ENCODE measurements around the gene LRIT2. TPM values are rescaled to one million over a fixed set of nuclear protein-coding genes. Genes with fewer than 3 reads are reported as not detected.
"Not testable (repeated sequence)": the region's sequence is repeated elsewhere in the genome, so short reads cannot be mapped to it uniquely, and the experiment has no call there.

The LRIT2 gene
- total RNA-seq, 1 donor from 2014 or later: not detected

DNA sequence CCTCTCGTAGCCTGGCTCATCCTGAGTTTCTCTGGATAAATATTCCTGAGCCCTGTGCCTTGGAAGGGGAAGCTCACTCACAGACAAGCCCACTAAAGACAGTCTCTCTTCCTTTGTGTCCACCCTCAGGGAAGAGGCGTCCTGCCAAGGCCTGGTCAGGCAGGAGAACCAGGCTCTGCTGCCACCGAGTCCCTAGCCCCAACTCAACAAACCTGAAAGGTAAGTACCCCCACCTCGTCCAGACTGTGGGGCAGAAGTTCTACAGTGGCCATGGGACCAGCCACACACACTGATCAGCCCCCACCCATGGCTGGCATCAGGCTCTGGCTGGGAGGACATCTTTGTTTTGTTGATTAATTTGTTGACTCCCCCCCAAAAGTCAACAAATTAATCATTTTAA lies 49.0 kb downstream of the LRIT2 start:
- Mint-ChIP-seq H3K4me3 (no peak overlapping the region), H3K36me3 (ENCODE audit: low read depth) (no peaks in the 10 kb centered on the region), H3K27me3 (ENCODE audit: low read depth) (no peaks in the 10 kb centered on the region), H3K9me3 (no peaks in the 10 kb centered on the region), H3K27ac (ENCODE audit: unreplicated experiment) (no peak overlapping the region), H3K4me1 (peaks cover 7% of the 10 kb centered on the region)
- DNase-seq (ENCODE audit: low read depth, low spot score): no peak
- TF ChIP-seq, protein P1, sequence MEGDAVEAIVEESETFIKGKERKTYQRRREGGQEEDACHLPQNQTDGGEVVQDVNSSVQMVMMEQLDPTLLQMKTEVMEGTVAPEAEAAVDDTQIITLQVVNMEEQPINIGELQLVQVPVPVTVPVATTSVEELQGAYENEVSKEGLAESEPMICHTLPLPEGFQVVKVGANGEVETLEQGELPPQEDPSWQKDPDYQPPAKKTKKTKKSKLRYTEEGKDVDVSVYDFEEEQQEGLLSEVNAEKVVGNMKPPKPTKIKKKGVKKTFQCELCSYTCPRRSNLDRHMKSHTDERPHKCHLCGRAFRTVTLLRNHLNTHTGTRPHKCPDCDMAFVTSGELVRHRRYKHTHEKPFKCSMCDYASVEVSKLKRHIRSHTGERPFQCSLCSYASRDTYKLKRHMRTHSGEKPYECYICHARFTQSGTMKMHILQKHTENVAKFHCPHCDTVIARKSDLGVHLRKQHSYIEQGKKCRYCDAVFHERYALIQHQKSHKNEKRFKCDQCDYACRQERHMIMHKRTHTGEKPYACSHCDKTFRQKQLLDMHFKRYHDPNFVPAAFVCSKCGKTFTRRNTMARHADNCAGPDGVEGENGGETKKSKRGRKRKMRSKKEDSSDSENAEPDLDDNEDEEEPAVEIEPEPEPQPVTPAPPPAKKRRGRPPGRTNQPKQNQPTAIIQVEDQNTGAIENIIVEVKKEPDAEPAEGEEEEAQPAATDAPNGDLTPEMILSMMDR (conservative IDR thresholded peaks at IDR 0.05): no peak

DNA sequence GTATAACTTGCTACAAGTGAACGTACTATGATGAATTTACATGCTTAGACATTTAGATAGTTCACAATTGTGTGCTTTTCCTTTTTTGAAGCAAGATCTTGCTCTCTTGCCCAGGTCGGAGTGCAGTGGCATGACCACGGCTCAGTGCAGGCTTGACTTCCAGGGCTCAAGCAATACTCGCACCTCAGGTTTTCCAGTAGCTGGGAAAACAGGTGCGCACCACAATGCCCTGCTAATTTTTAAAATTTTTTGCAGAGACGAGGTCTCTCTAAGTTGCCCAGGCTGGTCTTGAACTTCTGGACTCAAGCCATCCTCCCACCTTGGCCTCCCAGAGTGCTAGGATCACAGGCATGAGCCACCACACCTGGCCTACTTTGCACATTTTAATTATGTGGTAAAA lies 49.9 kb downstream of the LRIT2 start:
- no peaks in the 10 kb centered on the region for H3K27me3 Mint-ChIP-seq (ENCODE audit: low read depth)
- TF ChIP-seq, protein P1 (conservative IDR thresholded peaks at IDR 0.05): no peak
- H3K27ac Mint-ChIP-seq (ENCODE audit: unreplicated experiment): no peak overlapping the region
- no peaks in the 10 kb centered on the region for H3K9me3 Mint-ChIP-seq
- H3K4me3 Mint-ChIP-seq: no peak overlapping the region
- no peaks in the 10 kb centered on the region for H3K36me3 Mint-ChIP-seq (ENCODE audit: low read depth)
- peaks cover 10% of the 10 kb centered on the region for H3K4me1 Mint-ChIP-seq
- DNase-seq (ENCODE audit: low read depth, low spot score): no peak

DNA sequence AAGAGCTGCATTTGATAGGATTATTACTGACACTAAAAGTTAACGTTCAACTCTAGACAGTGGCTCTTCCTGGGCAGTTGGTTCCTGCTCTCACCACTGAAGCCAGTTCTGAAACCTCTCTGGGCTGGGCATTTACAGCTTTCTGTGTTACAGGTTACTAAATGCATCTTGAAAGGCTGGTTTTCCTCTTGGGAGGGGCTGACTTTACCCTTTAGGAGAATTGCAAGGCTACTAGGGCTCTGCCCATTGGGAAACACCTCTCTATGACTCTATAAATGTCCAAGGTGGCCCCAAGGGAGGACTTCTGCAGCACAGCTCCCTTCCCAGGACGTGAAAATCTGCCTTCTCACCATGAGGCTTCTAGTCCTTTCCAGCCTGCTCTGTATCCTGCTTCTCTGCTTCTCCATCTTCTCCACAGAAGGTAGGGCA lies 51.8 kb downstream of the LRIT2 start, which contains the start of gene GPR15LG:
Gene GPR15LG, plus strand, starts transcription at position 301 of the 429 bp plus-strand sequence. Its CDS starts 51 bp downstream, at position 352.
- peaks cover 10% of the 10 kb centered on the region for H3K4me1 Mint-ChIP-seq
- H3K27me3 Mint-ChIP-seq (ENCODE audit: low read depth): no peaks in the 10 kb centered on the region
- H3K4me3 Mint-ChIP-seq: no peak within 1 kb of the TSS
- no peaks in the 10 kb centered on the region for H3K9me3 Mint-ChIP-seq
- H3K36me3 Mint-ChIP-seq (ENCODE audit: low read depth): no peaks in the 10 kb centered on the region
- H3K27ac Mint-ChIP-seq (ENCODE audit: unreplicated experiment): no peak within 1 kb of the TSS
- TF ChIP-seq, protein P1 (conservative IDR thresholded peaks at IDR 0.05): no peak
- no peak for DNase-seq (ENCODE audit: low read depth, low spot score)

DNA sequence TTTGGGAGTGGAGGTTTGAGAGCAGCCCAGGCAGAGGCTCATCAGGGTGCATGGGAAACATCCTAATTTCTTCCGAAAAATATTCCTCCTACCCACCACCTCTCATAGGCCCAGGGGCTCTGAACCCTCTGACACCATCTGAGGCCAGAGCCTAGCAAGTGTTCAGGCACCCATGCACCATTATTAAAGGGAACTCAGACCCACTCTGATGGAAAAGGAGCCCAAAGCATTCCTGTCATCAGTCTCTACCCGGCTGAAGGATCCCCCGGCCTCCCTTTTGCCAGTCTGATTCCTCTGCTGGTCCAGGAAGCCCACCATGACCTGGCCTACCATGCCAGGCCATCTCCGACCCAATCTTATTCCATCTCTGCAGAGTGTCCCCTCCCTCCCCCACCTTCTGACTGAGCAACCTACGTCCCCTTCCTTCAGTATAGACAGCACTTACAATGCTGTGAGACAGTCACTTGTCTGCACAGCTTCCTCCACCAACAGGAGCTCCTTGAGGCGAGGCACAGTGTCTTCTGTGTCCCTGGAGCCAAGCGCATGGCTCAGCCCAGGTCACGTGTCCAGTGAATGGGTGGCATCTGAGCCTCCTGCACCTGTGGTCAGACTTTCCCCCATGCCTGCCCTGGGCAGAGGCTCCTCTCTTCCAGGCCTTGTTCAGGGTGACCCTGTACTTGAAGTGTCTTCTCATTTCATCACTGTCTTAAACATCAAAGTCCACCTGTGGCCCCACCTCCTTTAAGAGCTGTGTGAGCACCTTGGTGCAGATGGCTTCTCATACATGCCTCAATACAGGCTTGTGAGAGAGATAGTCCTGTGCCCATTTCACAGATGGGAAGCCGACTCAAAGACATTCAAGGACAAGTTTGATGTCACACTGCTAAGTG lies 52.6 kb downstream of the LRIT2 start:
- no peak for DNase-seq (ENCODE audit: low read depth, low spot score)

DNA sequence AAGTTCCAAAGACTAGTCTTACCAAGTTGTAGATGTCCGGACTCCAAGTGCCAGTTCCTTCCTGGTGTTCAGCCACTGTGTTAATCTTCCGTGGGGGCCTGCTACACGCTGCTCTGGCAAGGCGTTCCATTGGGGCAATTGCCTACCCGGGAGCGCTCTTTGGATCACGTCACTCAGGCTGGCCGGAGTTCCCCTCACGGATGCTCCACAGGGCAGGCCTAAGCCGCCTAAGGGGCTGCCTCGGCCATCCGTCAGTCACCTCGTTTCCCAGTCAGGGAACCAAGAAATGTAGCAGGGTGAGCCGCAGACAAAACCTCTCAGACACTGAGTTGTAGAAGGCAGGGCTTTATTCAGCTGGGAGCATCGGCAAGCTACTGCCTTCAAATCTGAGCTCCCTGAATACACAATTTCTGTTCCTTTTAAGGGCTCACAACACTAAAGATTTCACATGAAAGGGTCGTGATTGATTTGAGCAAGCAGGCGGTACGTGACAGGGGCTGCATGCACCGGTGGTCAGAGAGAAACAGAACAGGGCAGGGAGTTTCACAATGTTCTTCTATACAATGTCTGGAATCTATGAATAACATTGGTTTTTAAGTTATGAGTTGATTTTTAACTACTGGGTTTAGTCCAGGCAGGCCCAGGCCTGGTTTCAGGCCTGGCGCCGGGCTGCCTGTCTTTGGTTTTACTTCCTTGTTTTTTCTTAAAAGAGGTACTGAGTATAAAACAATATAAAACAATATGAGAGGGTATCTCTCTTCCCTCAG lies 53.5 kb downstream of the LRIT2 start:
- not testable (repeated sequence) for H3K9me3 Mint-ChIP-seq; H3K4me3 Mint-ChIP-seq; DNase-seq (ENCODE audit: low read depth, low spot score); H3K27me3 Mint-ChIP-seq (ENCODE audit: low read depth); H3K4me1 Mint-ChIP-seq; H3K36me3 Mint-ChIP-seq (ENCODE audit: low read depth)
- H3K27ac Mint-ChIP-seq (ENCODE audit: unreplicated experiment): peak overlapping the region; percentile 19

More for the DNA sequence above, 52.6 kb downstream of the LRIT2 start:
- peaks cover 10% of the 10 kb centered on the region for H3K4me1 Mint-ChIP-seq
- H3K4me3 Mint-ChIP-seq: no peak overlapping the region
- H3K27ac Mint-ChIP-seq (ENCODE audit: unreplicated experiment): no peak overlapping the region
- TF ChIP-seq, protein P1 (conservative IDR thresholded peaks at IDR 0.05): no peak
- H3K27me3 Mint-ChIP-seq (ENCODE audit: low read depth): no peaks in the 10 kb centered on the region
- H3K9me3 Mint-ChIP-seq: no peaks in the 10 kb centered on the region
- no peaks in the 10 kb centered on the region for H3K36me3 Mint-ChIP-seq (ENCODE audit: low read depth)

DNA sequence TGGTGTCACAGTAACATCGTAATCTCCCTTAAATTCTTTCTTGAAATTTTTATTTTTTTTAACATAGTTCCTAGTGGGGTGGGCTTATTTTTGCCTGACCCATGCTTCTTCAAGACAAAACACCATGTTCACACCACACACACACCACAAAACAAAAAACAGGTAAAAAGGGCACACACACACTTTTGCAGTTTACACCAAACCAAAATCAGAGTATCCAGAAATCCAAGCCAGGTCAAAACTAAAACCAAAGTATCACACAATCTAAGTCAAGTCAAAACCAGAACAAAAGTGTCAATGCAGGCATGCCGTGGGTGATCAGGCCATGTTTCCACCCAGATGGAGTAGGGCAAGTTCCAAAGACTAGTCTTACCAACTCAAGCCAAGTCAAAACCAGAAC lies 54.1 kb downstream of the LRIT2 start:
- H3K36me3 Mint-ChIP-seq (ENCODE audit: low read depth); H3K27me3 Mint-ChIP-seq (ENCODE audit: low read depth); H3K27ac Mint-ChIP-seq (ENCODE audit: unreplicated experiment); H3K4me1 Mint-ChIP-seq; DNase-seq (ENCODE audit: low read depth, low spot score); H3K4me3 Mint-ChIP-seq; H3K9me3 Mint-ChIP-seq: not testable (repeated sequence)

Other genes starting within 250 kb of the LRIT2 start
- gene GHITM, start 86.0 kb downstream of the LRIT2 start, total RNA-seq: 104 and 105 TPM in 2 replicates
- gene GPR15LG, start 51.7 kb downstream of the LRIT2 start, total RNA-seq: not detected in 2 replicates
- gene CDHR1, start 31.0 kb downstream of the LRIT2 start, total RNA-seq: 19.8 and 23.0 TPM in 2 replicates
- gene LRIT1, start 16.0 kb upstream of the LRIT2 start, total RNA-seq: not detected in 2 replicates
- gene RGR, start 19.5 kb upstream of the LRIT2 start, total RNA-seq: 0.23 TPM in 1 of 2 replicates, not detected in the other
- gene CCSER2, start 103.0 kb upstream of the LRIT2 start, total RNA-seq: 37.5 and 47.4 TPM in 2 replicates